GM18870 (cell line): ENCODE measurements around the gene POLR2F.
"Not testable (repeated sequence)": the region's sequence is repeated elsewhere in the genome, so short reads cannot be mapped to it uniquely, and the experiment has no call there.

Source experiments
- ATAC-seq: cut with Tn5 transposase; IDR thresholded peaks from one replicate; pipeline ENCODE4 v1.9.1; 2021; ENCODE audit warnings: moderate library complexity; ENCODE audit not compliant: unreplicated experiment

POLR2F gene

DNA sequence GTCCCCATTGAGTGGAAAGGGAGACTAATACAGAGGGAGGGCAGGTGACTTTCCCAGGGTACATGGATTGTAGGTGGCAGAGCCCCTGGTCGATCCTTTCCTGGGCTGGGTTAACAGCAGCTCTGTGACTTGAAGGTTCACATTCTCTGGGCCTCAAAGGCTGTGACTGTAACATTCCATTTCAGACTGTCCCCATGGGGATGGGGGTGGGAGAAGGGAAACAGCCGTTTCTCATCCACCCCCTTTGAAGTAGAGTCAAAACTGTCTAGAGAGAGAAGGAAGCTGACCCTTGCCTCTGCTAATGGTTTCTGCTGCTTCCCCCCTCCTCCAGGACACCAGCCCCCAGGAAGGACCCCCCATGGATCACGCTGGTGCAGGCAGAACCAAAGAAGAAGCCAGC is 28.2 kb upstream of the POLR2F start:
- no peak for ATAC-seq

- ATAC-seq = no peak
Measured at GRCh38 chr22:37925767-37926166, 27.7 kb upstream of the POLR2F start.

- ATAC-seq = no peak
Measured at GRCh38 chr22:37926358-37926757, 27.1 kb upstream of the POLR2F start.

DNA sequence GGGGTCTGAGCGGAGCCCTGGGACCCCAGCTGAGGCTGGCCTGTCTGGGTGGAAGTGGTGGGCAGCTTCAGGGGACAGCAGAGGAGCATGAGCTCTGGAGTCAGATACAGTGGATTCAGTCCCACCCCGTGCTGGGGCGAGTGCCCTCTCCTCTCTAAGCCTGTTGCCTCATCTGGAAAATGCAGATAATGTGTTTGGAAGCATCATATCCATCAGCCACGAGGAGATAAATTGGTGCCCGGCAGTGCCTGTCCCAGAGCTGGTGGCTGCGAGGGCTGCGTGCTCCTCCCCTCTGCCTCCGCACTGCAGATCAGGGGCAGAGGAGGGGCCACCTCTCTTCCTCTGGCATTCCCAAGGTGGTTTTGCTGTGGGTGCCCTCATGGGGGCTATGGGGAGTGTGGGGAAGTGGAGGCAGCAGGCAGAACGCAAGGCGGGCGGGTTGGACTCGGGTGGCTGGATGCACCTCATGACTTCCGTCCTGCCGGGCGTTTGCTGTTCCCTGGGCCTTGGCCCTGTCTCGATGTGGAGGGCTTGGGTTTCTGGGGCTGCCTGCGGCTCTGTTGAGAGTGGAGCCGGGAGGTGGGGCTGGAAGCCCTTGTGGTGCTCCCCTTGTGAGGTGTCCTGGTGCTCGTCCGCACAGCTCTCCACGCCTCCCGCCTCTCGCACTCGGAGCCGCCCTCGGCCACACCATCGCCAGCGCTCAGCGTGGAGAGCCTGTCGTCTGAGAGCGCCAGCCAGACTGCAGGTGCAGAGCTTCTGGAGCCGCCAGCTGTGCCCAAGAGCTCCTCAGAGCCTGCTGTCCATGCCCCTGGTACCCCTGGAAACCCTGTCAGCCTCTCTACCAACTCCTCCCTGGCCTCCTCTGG is 26.5 kb upstream of the POLR2F start:
- ATAC-seq = no peak

DNA sequence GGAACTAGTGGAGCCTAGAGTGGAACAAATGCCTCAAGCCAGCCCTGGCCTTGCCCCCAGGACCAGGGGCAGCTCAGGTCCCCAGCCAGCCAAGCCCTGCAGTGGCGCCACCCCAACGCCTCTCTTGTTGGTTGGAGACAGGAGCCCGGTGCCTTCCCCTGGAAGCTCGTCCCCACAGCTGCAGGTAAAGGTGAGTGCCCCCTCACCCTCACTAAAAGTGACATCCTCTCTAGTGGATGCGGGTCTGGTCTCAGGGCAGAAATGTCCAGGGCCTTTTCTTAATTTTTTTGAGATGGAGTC is 25.9 kb upstream of the POLR2F start:
- no peak for ATAC-seq

DNA sequence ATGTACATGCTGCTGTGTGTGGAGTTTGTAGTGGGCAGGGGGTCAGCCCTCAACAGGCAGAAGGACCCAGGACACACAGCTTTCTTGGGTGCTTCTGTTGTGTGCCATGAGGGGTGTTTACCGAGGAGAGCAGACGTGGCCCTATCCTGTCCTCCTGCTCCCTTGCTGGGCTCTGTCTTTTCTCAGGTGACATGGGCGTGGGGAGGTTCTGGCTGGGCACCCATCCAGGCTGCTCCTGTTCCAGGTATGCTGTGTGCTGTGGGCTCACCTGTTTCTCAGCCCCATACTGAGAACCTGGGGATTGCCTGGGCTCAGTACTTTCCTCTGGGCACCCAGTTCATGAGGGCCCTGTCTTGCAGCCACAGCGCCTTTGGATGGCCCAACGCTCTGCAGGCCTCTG is 24.1 kb upstream of the POLR2F start:
- no peak for ATAC-seq

DNA sequence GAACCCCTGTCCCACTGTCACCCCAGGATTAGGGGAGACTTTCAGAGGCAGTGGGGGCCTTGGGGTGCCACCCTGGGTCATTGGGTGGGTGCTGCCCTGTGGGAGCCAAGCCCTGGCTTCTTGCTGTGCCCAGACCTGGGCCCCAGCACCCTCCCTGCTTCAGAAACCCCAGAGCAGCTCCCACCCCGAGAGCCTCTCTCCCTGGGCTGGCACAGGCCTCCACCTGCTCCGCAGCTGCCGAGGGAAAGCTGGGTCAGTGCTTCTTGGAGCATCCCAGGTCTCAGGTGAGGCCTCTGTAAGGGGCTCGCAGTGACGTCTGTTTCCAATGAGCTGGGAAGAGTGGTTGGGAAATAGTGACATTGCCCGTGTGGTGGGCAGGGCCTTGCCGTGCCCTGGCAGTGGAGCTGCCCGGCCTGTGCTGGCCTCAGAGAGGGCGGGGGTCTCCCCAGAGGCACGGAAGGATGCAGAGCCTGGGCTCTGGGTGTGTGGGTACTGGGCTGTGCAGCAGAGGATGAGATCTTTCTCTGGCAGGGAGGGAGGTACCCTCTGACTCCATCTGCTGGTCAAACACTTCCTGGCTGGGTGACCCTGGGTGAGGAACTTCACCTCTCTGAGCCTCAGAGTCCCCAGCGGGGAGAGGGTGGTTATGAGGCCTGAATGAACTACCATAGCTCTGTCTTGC is 23.1 kb upstream of the POLR2F start:
- ATAC-seq = no peak

DNA sequence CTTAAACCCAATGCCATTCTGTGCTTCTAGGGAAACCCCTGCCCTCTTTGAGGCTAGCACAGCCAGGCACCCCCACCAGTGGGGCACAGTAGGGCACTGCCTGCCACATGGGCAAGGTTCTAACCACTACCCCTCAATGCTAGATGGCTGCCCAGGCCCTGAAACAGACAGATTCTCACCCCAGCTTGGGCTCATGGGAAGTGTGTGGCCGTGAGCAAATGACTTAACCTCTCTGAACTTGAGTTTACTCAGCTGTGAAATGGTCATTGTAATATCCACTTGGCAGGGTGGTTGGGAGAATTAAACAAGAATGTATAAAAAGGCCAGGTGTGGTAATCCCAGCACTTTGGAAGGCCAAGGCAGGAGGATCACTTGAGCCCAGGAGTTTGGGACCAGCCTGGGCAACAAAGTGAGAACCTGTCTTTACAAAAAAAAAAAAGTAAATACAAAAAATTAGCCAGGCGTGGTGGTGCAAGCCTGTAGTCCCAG is 22.5 kb upstream of the POLR2F start:
- ATAC-seq = no peak

DNA sequence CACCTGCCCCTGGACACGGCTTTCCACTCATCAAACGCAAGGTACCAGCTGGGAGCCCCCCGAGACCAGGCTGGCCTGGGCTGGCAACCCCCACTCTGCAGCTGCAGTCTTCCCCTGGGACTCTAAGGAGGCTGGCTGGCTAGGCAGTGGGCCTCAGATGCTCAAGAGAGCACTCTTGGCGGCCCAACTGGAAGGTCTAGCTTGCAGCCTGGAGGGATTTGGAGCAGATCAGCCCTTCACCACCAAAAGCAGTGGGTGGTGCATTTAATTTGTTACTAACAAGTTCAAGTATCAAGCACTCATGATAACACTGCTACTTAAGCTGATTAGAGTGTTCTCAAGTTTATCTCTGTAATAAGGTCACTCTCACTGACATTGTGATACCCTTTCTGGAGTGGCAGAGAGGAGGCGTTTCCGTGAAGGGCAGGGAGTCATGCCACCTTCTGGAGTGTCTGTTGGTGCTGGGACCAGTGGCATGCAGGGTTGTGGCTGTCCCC is 21.6 kb upstream of the POLR2F start:
- no peak for ATAC-seq

- ATAC-seq = no peak
Measured at GRCh38 chr22:37932401-37932800, 21.1 kb upstream of the POLR2F start.

DNA sequence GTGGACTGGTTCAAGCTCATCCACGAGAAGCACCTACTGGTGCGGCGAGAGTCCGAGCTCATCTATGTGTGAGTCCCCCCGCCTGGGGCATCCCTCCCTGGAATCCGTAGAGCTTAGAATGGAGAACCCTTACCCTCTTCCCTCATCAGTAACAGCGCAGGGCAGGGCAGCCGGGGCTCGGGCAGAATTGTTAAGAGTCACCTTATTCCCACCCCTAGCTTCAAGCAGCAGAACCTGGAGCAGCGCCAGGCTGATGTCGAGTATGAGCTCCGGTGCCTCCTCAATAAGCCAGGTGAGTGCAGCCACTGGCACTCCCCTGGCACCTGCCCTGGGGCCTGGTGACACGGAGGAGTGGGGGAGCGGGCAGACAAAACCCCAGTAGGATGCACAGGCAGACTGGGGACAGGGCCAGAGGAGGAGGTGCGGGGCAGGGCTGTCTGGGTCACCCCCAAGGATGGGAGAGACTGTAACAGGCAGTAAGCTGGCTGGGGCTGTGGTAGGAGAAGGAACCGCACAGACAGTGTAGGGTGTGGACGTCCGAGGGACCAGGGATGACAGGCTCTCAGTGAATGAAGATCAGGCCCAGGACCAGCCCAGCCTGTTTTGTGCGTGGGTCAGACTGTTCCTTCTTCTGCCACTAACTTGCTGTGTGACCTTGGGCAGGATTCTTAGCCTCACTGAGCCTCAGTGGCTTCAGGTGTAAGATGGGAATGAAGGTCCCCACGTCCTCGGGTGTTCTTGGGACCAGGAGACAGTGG is 20.5 kb upstream of the POLR2F start:
- ATAC-seq = no peak

- peak; percentile 57 for ATAC-seq
Measured at GRCh38 chr22:37933711-37934376, 19.7 kb upstream of the POLR2F start.

- no peak for ATAC-seq
Measured at GRCh38 chr22:37940698-37941376, 12.7 kb upstream of the POLR2F start.

GRCh38 chr22:37942133-37942532 is 11.4 kb upstream of the POLR2F start:
- no peak for ATAC-seq

GRCh38 chr22:37943136-37943824 is 10.2 kb upstream of the POLR2F start:
- ATAC-seq = no peak

DNA sequence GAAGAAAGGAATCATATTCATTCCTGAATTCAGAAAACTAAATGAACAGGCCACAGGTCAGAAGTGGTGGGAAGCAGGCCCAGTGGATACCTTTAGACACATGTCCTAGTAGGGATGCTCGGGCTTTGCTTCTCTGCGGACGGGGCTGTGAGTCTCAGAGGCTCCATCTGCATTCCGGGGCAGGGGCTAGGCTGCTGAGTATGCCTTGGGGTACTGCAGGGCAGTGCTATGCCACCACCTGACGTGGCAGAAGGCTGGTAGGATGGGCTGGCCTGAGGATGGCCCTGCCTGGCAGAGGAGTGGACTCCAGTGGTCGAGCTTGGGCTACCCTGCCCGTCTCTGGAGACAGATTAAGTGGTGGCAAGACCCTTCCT is 9.7 kb upstream of the POLR2F start:
- no peak for ATAC-seq

- not testable (repeated sequence) for ATAC-seq
Measured at GRCh38 chr22:37944423-37944822, 9.1 kb upstream of the POLR2F start.

- not testable (repeated sequence) for ATAC-seq
Measured at GRCh38 chr22:37947142-37947795, 6.2 kb upstream of the POLR2F start.

DNA sequence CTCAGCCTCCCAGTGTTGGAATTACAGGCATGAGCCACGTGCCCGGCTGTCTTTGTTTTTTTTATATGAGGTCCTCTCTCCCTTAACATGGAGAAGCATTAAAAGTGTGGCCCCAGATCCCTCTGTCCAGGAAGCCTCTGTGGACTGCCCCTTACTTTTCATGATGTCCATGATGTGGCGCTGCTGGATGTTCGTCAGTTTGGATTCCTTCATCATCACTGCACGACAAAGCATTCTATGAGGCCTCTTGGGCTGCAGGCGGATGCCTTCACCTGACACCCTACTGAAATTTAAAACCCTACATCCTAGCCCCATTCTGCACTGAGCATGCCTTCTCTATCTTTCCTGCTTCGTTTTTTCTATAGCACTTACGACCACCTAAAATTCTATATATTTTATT is 2.2 kb upstream of the POLR2F start:
- no peak for ATAC-seq
